ENCODE data around the gene ALK.

Gene ALK

GRCh38 chr2:29487967-29488555, 433.3 kb downstream of the ALK start:
- DNase-seq (ENCODE audit: low spot score) = no peak

- no peak for DNase-seq (ENCODE audit: low spot score)
These were observed 435.8 kb downstream of the ALK start for GRCh38 chr2:29485631-29486030.

GRCh38 chr2:29485117-29485516, 436.3 kb downstream of the ALK start:
- no peak for DNase-seq (ENCODE audit: low spot score)

- DNase-seq (ENCODE audit: low spot score) = no peak
These were observed 438.5 kb downstream of the ALK start for GRCh38 chr2:29482867-29483266.

- DNase-seq (ENCODE audit: low spot score) = no peak
These were observed 439.0 kb downstream of the ALK start for GRCh38 chr2:29482348-29482747.

- no peak for DNase-seq (ENCODE audit: low spot score)
These were observed 440.1 kb downstream of the ALK start for GRCh38 chr2:29481313-29481712.

- no peak for DNase-seq (ENCODE audit: low spot score)
These were observed 441.0 kb downstream of the ALK start for GRCh38 chr2:29480426-29480825.

GRCh38 chr2:29479401-29479800, 442.0 kb downstream of the ALK start:
- no peak for DNase-seq (ENCODE audit: low spot score)

- DNase-seq (ENCODE audit: low spot score) = no peak
These were observed 442.7 kb downstream of the ALK start for GRCh38 chr2:29478641-29479040.

GRCh38 chr2:29477186-29477585, 444.2 kb downstream of the ALK start:
- DNase-seq (ENCODE audit: low spot score) = no peak

- DNase-seq (ENCODE audit: low spot score) = no peak
These were observed 445.9 kb downstream of the ALK start for GRCh38 chr2:29475499-29475898.

- DNase-seq (ENCODE audit: low spot score) = no peak
These were observed 451.4 kb downstream of the ALK start for GRCh38 chr2:29469961-29470360.

- DNase-seq (ENCODE audit: low spot score) = no peak
These were observed 451.9 kb downstream of the ALK start for GRCh38 chr2:29469516-29469915.

GRCh38 chr2:29463181-29463900, 458.0 kb downstream of the ALK start:
- DNase-seq (ENCODE audit: low spot score) = no peak

GRCh38 chr2:29462293-29462692, 459.1 kb downstream of the ALK start:
- DNase-seq (ENCODE audit: low spot score) = no peak

- no peak for DNase-seq (ENCODE audit: low spot score)
These were observed 461.2 kb downstream of the ALK start for GRCh38 chr2:29460190-29460589.

- DNase-seq (ENCODE audit: low spot score) = no peak
These were observed 461.8 kb downstream of the ALK start for GRCh38 chr2:29459445-29460179.

GRCh38 chr2:29456429-29456828, 465.0 kb downstream of the ALK start:
- DNase-seq (ENCODE audit: low spot score) = no peak

GRCh38 chr2:29455200-29455860, 466.1 kb downstream of the ALK start:
- DNase-seq (ENCODE audit: low spot score) = no peak

- DNase-seq (ENCODE audit: low spot score) = no peak
These were observed 469.4 kb downstream of the ALK start for GRCh38 chr2:29452036-29452435.

GRCh38 chr2:29450596-29451222, 470.7 kb downstream of the ALK start:
- DNase-seq (ENCODE audit: low spot score) = no peak

GRCh38 chr2:29449499-29449898, 471.9 kb downstream of the ALK start:
- DNase-seq (ENCODE audit: low spot score) = no peak

Data from HuH-7.5 (cell line).